Measurements from ENCODE around the gene CRB3. TPM values are rescaled to one million over a fixed set of nuclear protein-coding genes. Genes with fewer than 3 reads are reported as not detected.

CRB3 gene
- total RNA-seq, 1 experiment from 2014 or later: not detected

GRCh38 chr19:6452223-6452614 is 11.9 kb upstream of the CRB3 start:
- ChIA-PET POLR2A (ENCODE audit: low non-redundant PET) (no interaction called here), CTCF (no interaction called here)

GRCh38 chr19:6452899-6453298 is 11.2 kb upstream of the CRB3 start:
- Histone ChIP-seq H3K36me3 (ENCODE audit: insufficient read depth, low read length, poor library complexity, severe bottlenecking) (peaks cover 17% of the 10 kb centered on the region), H3K4me3 (ENCODE audit: low read depth, low read length, poor library complexity, severe bottlenecking) (no peak overlapping the region), H3K4me1 (ENCODE audit: insufficient read depth, low read length, poor library complexity, severe bottlenecking) (peaks cover under 1% of the 10 kb centered on the region), H3K9me3 (ENCODE audit: low read depth, low read length, poor library complexity, severe bottlenecking) (peaks cover 6% of the 10 kb centered on the region), H3K27ac (ENCODE audit: low read depth, low read length, poor library complexity, severe bottlenecking) (no peak overlapping the region), H3K27me3 (replicated peaks; ENCODE audit: insufficient read depth, low read depth, low read length, poor library complexity) (no peaks in the 10 kb centered on the region)
- intact Hi-C loops (cut with micrococcal nuclease; ENCODE audit: unreplicated experiment): no loop called here
- BruUV-seq (replicated peaks): no TSS peak
- CTCF ChIA-PET: no interaction called here
- DNase-seq (ENCODE audit: low spot score): no peak
- TF ChIP-seq CTCF (conservative IDR thresholded peaks at IDR 0.05; ENCODE audit: low read depth, low read length): no peak
- TF ChIP-seq EZH2 (IDR thresholded peaks at IDR 0.05; ENCODE audit: borderline replicate concordance, low read depth, low read length, poor library complexity, severe bottlenecking): no peak
- POLR2A ChIA-PET (ENCODE audit: low non-redundant PET): no interaction called here

More at GRCh38 chr19:6452223-6452614, 11.9 kb upstream of the CRB3 start:
- Histone ChIP-seq H3K27ac (ENCODE audit: low read depth, low read length, poor library complexity, severe bottlenecking) (no peak overlapping the region), H3K36me3 (ENCODE audit: insufficient read depth, low read length, poor library complexity, severe bottlenecking) (peaks cover 17% of the 10 kb centered on the region), H3K27me3 (replicated peaks; ENCODE audit: insufficient read depth, low read depth, low read length, poor library complexity) (no peaks in the 10 kb centered on the region), H3K4me1 (ENCODE audit: insufficient read depth, low read length, poor library complexity, severe bottlenecking) (no peaks in the 10 kb centered on the region), H3K4me3 (ENCODE audit: low read depth, low read length, poor library complexity, severe bottlenecking) (no peak overlapping the region), H3K9me3 (ENCODE audit: low read depth, low read length, poor library complexity, severe bottlenecking) (peaks cover 6% of the 10 kb centered on the region)
- intact Hi-C loops (cut with micrococcal nuclease; ENCODE audit: unreplicated experiment): no loop called here
- DNase-seq (ENCODE audit: low spot score): no peak
- TF ChIP-seq CTCF (conservative IDR thresholded peaks at IDR 0.05; ENCODE audit: low read depth, low read length) (no peak), EZH2 (IDR thresholded peaks at IDR 0.05; ENCODE audit: borderline replicate concordance, low read depth, low read length, poor library complexity, severe bottlenecking) (no peak)
- no TSS peak for BruUV-seq (replicated peaks)

- ChIA-PET CTCF (interaction anchor here (0.6 kb wide), 1 partner anchor 385 kb away, joined by 6 read pairs; no protein-coding TSS in a partner anchor), POLR2A (ENCODE audit: low non-redundant PET) (no interaction called here)
- Histone ChIP-seq H3K4me1 (ENCODE audit: insufficient read depth, low read length, poor library complexity, severe bottlenecking) (peaks cover 9% of the 10 kb centered on the region), H3K36me3 (ENCODE audit: insufficient read depth, low read length, poor library complexity, severe bottlenecking) (peaks cover 17% of the 10 kb centered on the region), H3K27me3 (replicated peaks; ENCODE audit: insufficient read depth, low read depth, low read length, poor library complexity) (no peaks in the 10 kb centered on the region), H3K4me3 (ENCODE audit: low read depth, low read length, poor library complexity, severe bottlenecking) (no peak overlapping the region), H3K9me3 (ENCODE audit: low read depth, low read length, poor library complexity, severe bottlenecking) (peaks cover 6% of the 10 kb centered on the region), H3K27ac (ENCODE audit: low read depth, low read length, poor library complexity, severe bottlenecking) (no peak overlapping the region)
- intact Hi-C loops (cut with micrococcal nuclease; ENCODE audit: unreplicated experiment): no loop called here
- TF ChIP-seq CTCF (conservative IDR thresholded peaks at IDR 0.05; ENCODE audit: low read depth, low read length) (no peak), EZH2 (IDR thresholded peaks at IDR 0.05; ENCODE audit: borderline replicate concordance, low read depth, low read length, poor library complexity, severe bottlenecking) (no peak)
- no TSS peak for BruUV-seq (replicated peaks)
- DNase-seq (ENCODE audit: low spot score): no peak
These were observed 10.0 kb upstream of the CRB3 start for GRCh38 chr19:6453951-6454565.

Measured in A673 (cell line).